ENCODE results near the gene KPRP.

Gene KPRP

GRCh38 chr1:152757747-152758146, at the start of gene KPRP:
Gene KPRP, plus strand, starts transcription at chr1:152758025. Its CDS starts 1,564 bp downstream, at chr1:152759589.
- no peak for DNase-seq

GRCh38 chr1:152718238-152718637, 39.6 kb upstream of the KPRP start:
- no peak for DNase-seq

- DNase-seq, result no peak
Measured at GRCh38 chr1:152725261-152725660, 32.6 kb upstream of the KPRP start.

GRCh38 chr1:152728986-152729385, 28.8 kb upstream of the KPRP start:
- DNase-seq, result no peak

- DNase-seq, result no peak
Measured at GRCh38 chr1:152735648-152736047, 22.2 kb upstream of the KPRP start.

GRCh38 chr1:152737997-152738396, 19.8 kb upstream of the KPRP start:
- no peak for DNase-seq

GRCh38 chr1:152739841-152740240, 18.0 kb upstream of the KPRP start:
- DNase-seq, result no peak

- no peak for DNase-seq
Measured at GRCh38 chr1:152741656-152742055, 16.2 kb upstream of the KPRP start.

- DNase-seq, result no peak
Measured at GRCh38 chr1:152743371-152744145, 14.3 kb upstream of the KPRP start.

- DNase-seq, result peak; percentile 26
Measured at GRCh38 chr1:152745289-152745704, 12.5 kb upstream of the KPRP start.

- DNase-seq, result no peak
Measured at GRCh38 chr1:152745765-152746444, 11.9 kb upstream of the KPRP start.

GRCh38 chr1:152747831-152748230, 10.0 kb upstream of the KPRP start:
- no peak for DNase-seq

- no peak for DNase-seq
Measured at GRCh38 chr1:152752225-152752624, 5.6 kb upstream of the KPRP start.

- DNase-seq, result no peak
Measured at GRCh38 chr1:152753586-152753985, 4.2 kb upstream of the KPRP start.

- no peak for DNase-seq
Measured at GRCh38 chr1:152756872-152757271, 953 bp upstream of the KPRP start.

GRCh38 chr1:152758636-152759035, 811 bp downstream of the KPRP start:
- no peak for DNase-seq

- DNase-seq, result no peak
Measured at GRCh38 chr1:152759453-152760173, 1.8 kb downstream of the KPRP start.

- DNase-seq, result no peak
Measured at GRCh38 chr1:152760551-152761190, 2.8 kb downstream of the KPRP start.

- no peak for DNase-seq
Measured at GRCh38 chr1:152761609-152762213, 3.9 kb downstream of the KPRP start.

- no peak for DNase-seq
Measured at GRCh38 chr1:152768847-152769533, 11.2 kb downstream of the KPRP start.

- no peak for DNase-seq
Measured at GRCh38 chr1:152770411-152770810, 12.6 kb downstream of the KPRP start.

GRCh38 chr1:152774875-152775274, 17.1 kb downstream of the KPRP start, which contains the start of gene LCE1F:
Gene LCE1F, plus strand, starts transcription at chr1:152775140. Its CDS starts 1,232 bp downstream, at chr1:152776372.
- DNase-seq, result no peak

Measured in NCI-H1417 treated with DMSO at 0.1 percent for 48 hours (cell line).